Measurements from ENCODE around the gene TGM4. TPM values are rescaled to one million over a fixed set of nuclear protein-coding genes. Genes with fewer than 3 reads are reported as not detected.

TGM4 gene
- total RNA-seq, 1 experiment from 2014 or later, result 0.61 TPM

- Histone ChIP-seq H3K79me2 (ENCODE audit: low read depth) (no peaks in the 10 kb centered on the region), H2AFZ (no peak overlapping the region), H3K9me2 (ENCODE audit: insufficient read depth) (no peaks in the 10 kb centered on the region), H3K4me3 (no peak overlapping the region), H4K20me1 (ENCODE audit: insufficient read depth) (no peaks in the 10 kb centered on the region), H3K27me3 (ENCODE audit: insufficient read depth, low read depth) (no peaks in the 10 kb centered on the region), H3K4me1 (replicated peaks; ENCODE audit: insufficient read depth) (peaks cover 24% of the 10 kb centered on the region), H3K9me3 (ENCODE audit: insufficient read depth, low read depth) (no peaks in the 10 kb centered on the region), H3K27ac (no peak overlapping the region), H3K4me2 (no peak overlapping the region), H3K36me3 (ENCODE audit: low read depth) (no peaks in the 10 kb centered on the region), H3F3A (ENCODE audit: insufficient read depth, low read depth) (peaks cover 11% of the 10 kb centered on the region)
- BruUV-seq (replicated peaks), result no TSS peak
- no peak for DNase-seq
- intact Hi-C loops (cut with micrococcal nuclease; ENCODE audit: unreplicated experiment), result no loop called here
- TF ChIP-seq EZH2 (IDR thresholded peaks at IDR 0.05; ENCODE audit: low read depth) (no peak), CTCF (conservative IDR thresholded peaks at IDR 0.05) (no peak)
- ChIA-PET POLR2A (ENCODE audit: unreplicated experiment) (no interaction called here), CTCF (no interaction called here)
These were observed 16.4 kb downstream of the TGM4 start for GRCh38 chr3:44890852-44891251.

DNA sequence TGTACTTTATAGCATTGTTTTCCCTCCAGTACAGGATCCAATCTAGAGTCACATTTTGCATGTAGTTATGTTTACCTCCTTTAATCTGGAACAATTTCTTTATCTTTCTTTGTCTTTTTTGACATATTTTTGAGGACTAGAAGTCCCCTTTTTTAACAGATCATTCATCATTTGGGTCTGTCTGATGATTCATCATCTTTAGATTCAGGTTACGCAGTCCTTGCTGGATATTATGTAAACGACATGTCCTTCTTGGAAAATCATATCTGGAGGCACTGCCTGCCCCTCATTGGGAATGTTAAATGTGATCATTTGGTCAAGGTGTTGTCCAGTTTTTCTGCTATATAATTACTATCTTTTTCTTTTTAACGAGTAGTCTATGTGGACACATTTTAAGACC is 18.3 kb downstream of the TGM4 start:
- TF ChIP-seq EZH2 (IDR thresholded peaks at IDR 0.05; ENCODE audit: low read depth), result no peak
- no peak for TF ChIP-seq CTCF (conservative IDR thresholded peaks at IDR 0.05)
- intact Hi-C loops (cut with micrococcal nuclease; ENCODE audit: unreplicated experiment), result no loop called here
- ChIA-PET CTCF (no interaction called here), POLR2A (ENCODE audit: unreplicated experiment) (no interaction called here)
- no peak overlapping the region for H3K4me3 ChIP-seq
- no peaks in the 10 kb centered on the region for H3K36me3 ChIP-seq (ENCODE audit: low read depth)
- peaks cover 9% of the 10 kb centered on the region; the same call in 1 of the 2 replicates for H3K4me1 ChIP-seq (replicated peaks; ENCODE audit: insufficient read depth)
- H3K27ac ChIP-seq, result no peak overlapping the region
- no peak for DNase-seq
- no peaks in the 10 kb centered on the region for H3F3A ChIP-seq (ENCODE audit: insufficient read depth, low read depth)
- peak overlapping the region; percentile 6; the same call in 1 of the 2 replicates for H3K4me2 ChIP-seq
- no peaks in the 10 kb centered on the region for H3K9me3 ChIP-seq (ENCODE audit: insufficient read depth, low read depth)
- H3K79me2 ChIP-seq (ENCODE audit: low read depth), result no peaks in the 10 kb centered on the region
- H3K9me2 ChIP-seq (ENCODE audit: insufficient read depth), result no peaks in the 10 kb centered on the region
- BruUV-seq (replicated peaks), result no TSS peak
- H4K20me1 ChIP-seq (ENCODE audit: insufficient read depth), result no peaks in the 10 kb centered on the region
- no peak overlapping the region for H2AFZ ChIP-seq
- no peaks in the 10 kb centered on the region for H3K27me3 ChIP-seq (ENCODE audit: insufficient read depth, low read depth)

- peak overlapping the region; percentile 6; the same call in 1 of the 2 replicates for H3K4me2 ChIP-seq
- no peaks in the 10 kb centered on the region for H3K9me3 ChIP-seq (ENCODE audit: insufficient read depth, low read depth)
- no peak overlapping the region for H2AFZ ChIP-seq
- no peaks in the 10 kb centered on the region for H3K9me2 ChIP-seq (ENCODE audit: insufficient read depth)
- BruUV-seq (replicated peaks), result no TSS peak
- no peaks in the 10 kb centered on the region for H4K20me1 ChIP-seq (ENCODE audit: insufficient read depth)
- H3F3A ChIP-seq (ENCODE audit: insufficient read depth, low read depth), result no peaks in the 10 kb centered on the region
- no peak for TF ChIP-seq CTCF (conservative IDR thresholded peaks at IDR 0.05)
- TF ChIP-seq EZH2 (IDR thresholded peaks at IDR 0.05; ENCODE audit: low read depth), result no peak
- no peak for DNase-seq
- no peaks in the 10 kb centered on the region for H3K79me2 ChIP-seq (ENCODE audit: low read depth)
- ChIA-PET POLR2A (ENCODE audit: unreplicated experiment) (no interaction called here), CTCF (no interaction called here)
- no peaks in the 10 kb centered on the region for H3K36me3 ChIP-seq (ENCODE audit: low read depth)
- no peak overlapping the region for H3K27ac ChIP-seq
- peaks cover 9% of the 10 kb centered on the region; the same call in 1 of the 2 replicates for H3K4me1 ChIP-seq (replicated peaks; ENCODE audit: insufficient read depth)
- intact Hi-C loops (cut with micrococcal nuclease; ENCODE audit: unreplicated experiment), result no loop called here
- H3K27me3 ChIP-seq (ENCODE audit: insufficient read depth, low read depth), result no peaks in the 10 kb centered on the region
- no peak overlapping the region for H3K4me3 ChIP-seq
These were observed 18.7 kb downstream of the TGM4 start for GRCh38 chr3:44893097-44893496.
